AG04450 (cell line): ENCODE data around the gene LIN9. TPM values are rescaled to one million over a fixed set of nuclear protein-coding genes. Genes with fewer than 3 reads are reported as not detected.
"Not testable (repeated sequence)": the region's sequence is repeated elsewhere in the genome, so short reads cannot be mapped to it uniquely, and the experiment has no call there.

Source experiments
- CTCF ChIA-PET: fragments of 300-600, 350-600 bp; formaldehyde crosslinking; extraction: SDS; loops from one replicate; lab custom pipeline; 2022; ENCODE audit warnings: antibody characterized with exemption, inconsistent platforms; lab: Charles Lee
- POLR2A ChIA-PET: fragments of 350-600 bp; formaldehyde crosslinking; extraction: SDS; loops from one replicate; lab custom pipeline; 2021; ENCODE audit warnings: antibody characterized with exemption, inconsistent platforms; lab: Yijun Ruan, JAX
- DNase-seq: peaks from one replicate; pipeline ENCODE4 v3.0.0-alpha.2; 2011; ENCODE audit warnings: low read depth, low spot score
- H3K27ac ChIP-seq: one replicate; pipeline ENCODE4 v1.5.1; 2012; ENCODE audit warnings: low read depth, low read length, control low read depth
- H3K27me3 ChIP-seq: one replicate; pipeline ENCODE4 v1.6.0; 2012; ENCODE audit warnings: low read length; ENCODE audit not compliant: control insufficient read depth, insufficient read depth
- H3K4me3 ChIP-seq: 2 replicates; pipeline ENCODE4 v1.5.1; 2011; ENCODE audit warnings: mild to moderate bottlenecking, low read depth, low read length, control low read depth
- H3K9me3 ChIP-seq: 2 replicates; pipeline ENCODE4 v1.5.1; 2012; ENCODE audit warnings: low read length; ENCODE audit not compliant: control insufficient read depth, insufficient read depth
- CTCF ChIP-seq: IDR thresholded peaks from 2 replicates; pipeline ENCODE4 v1.5.1; 2011; ENCODE audit warnings: low read depth, low read length, control low read depth, inconsistent platforms
- polyA plus RNA-seq: library from polyadenylated mRNA; depleted of rRNA; stranded (reverse); fragments of >200 nt; gene quantifications from 2 replicates; pipeline ENCODE4 v1.2.3, GENCODE V29; 2011

LIN9 gene
- polyA plus RNA-seq, 1 experiment = 2.2 TPM

- DNase-seq = no peak
- CTCF ChIA-PET = no interaction called here
- POLR2A ChIA-PET = no interaction called here
Measured at GRCh38 chr1:226207048-226207447, 101.9 kb downstream of the LIN9 start.

DNA sequence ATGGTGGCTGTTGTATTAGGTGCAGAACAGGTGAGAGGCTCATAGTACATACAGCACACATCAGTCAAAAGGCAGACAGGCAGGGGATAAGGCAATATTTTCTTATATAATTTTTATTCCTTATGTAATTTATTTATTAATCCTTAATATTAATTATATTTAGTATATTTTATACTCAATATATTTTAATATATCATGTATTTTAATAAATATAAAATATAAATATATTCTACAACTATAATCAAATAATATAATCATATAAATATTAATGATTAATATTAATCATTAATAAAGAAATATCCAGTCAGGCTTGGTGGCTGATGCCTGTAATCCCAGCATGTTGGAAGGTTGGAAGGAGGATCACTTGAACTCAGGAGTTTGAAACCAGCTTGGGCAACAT lies 104.8 kb downstream of the LIN9 start:
- ChIA-PET CTCF (no interaction called here), POLR2A (no interaction called here)
- H3K4me3 ChIP-seq = no peak overlapping the region
- TF ChIP-seq CTCF = no peak
- H3K9me3 ChIP-seq = no peaks in the 10 kb centered on the region
- H3K27ac ChIP-seq = no peak overlapping the region
- H3K27me3 ChIP-seq = peaks cover 13% of the 10 kb centered on the region
- no peak for DNase-seq

More at GRCh38 chr1:226207048-226207447, 101.9 kb downstream of the LIN9 start:
- TF ChIP-seq CTCF = no peak
- H3K4me3 ChIP-seq = no peak overlapping the region
- no peak overlapping the region for H3K27ac ChIP-seq
- H3K9me3 ChIP-seq = no peaks in the 10 kb centered on the region
- peaks cover 27% of the 10 kb centered on the region for H3K27me3 ChIP-seq

DNA sequence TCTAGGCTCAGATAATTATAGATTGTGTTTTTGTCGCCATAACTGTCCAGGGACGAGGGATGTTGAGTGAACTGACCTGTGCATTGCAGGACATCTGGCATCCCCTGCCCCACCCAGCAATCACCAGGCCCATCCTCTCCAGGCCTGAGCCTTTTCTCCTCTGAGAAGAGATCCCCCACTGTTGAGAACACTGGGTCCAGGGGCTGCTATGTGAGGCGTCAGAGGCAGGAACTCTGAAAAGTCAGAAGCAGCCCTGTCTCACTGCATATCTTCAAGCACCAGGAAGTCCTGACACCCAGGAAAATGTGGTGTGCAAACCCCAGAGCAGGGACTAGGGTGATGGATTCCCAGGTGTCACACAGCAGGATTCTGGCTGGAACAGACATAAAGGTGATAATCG lies 105.3 kb downstream of the LIN9 start:
- ChIA-PET CTCF (no interaction called here), POLR2A (no interaction called here)
- no peak for DNase-seq
- H3K27ac ChIP-seq = no peak overlapping the region
- no peaks in the 10 kb centered on the region for H3K9me3 ChIP-seq
- no peak overlapping the region for H3K4me3 ChIP-seq
- TF ChIP-seq CTCF = no peak
- H3K27me3 ChIP-seq = peaks cover 8% of the 10 kb centered on the region

DNA sequence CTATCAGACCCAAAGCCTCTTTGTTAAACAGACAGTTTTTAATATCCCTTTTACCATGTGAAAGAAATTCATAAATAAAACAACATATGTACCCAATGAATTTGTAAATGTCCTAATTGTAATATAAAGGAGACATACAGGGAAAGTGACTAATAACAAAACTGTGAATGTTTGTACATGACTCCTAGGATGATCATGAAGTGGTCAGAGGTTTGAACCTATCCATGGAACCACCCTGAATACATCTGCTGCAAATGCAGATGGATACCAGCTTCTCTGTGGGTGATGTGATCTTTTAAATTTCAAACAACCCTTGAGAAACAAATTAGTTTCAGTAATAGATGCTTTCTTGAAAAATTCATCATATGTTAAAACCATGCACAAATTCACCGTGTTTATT lies 105.7 kb downstream of the LIN9 start:
- DNase-seq = no peak

GRCh38 chr1:226202666-226203065 lies 106.3 kb downstream of the LIN9 start:
- not testable (repeated sequence) for H3K27me3 ChIP-seq, H3K9me3 ChIP-seq, DNase-seq, H3K4me3 ChIP-seq, H3K27ac ChIP-seq
- CTCF ChIA-PET = interaction anchor here (0.6 to 1.6 kb wide), 5 partner anchors 11 to 184 kb away, joined by 3 to 15 read pairs (median 4); no protein-coding TSS in a partner anchor
- POLR2A ChIA-PET = interaction anchor here (0.7 kb wide), 1 partner anchor 620 kb away, joined by 3 read pairs; no protein-coding TSS in a partner anchor

More for the DNA sequence above, 105.7 kb downstream of the LIN9 start:
- Histone ChIP-seq H3K4me3 (no peak overlapping the region), H3K27ac (no peak overlapping the region), H3K27me3 (peaks cover 6% of the 10 kb centered on the region), H3K9me3 (no peaks in the 10 kb centered on the region)
- TF ChIP-seq CTCF = no peak
- CTCF ChIA-PET = interaction anchor here (0.7 to 1.6 kb wide), 3 partner anchors 78 to 138 kb away, joined by 4 to 15 read pairs (median 5); no protein-coding TSS in a partner anchor
- POLR2A ChIA-PET = interaction anchor here (0.7 kb wide), 1 partner anchor 619 kb away, joined by 3 read pairs; no protein-coding TSS in a partner anchor
